HL-60/S4 treated with retinoic acid at 250 ng/mL for 4 days and 3 days (cell line): ENCODE data around the gene ERRFI1.

Experiments
- in situ Hi-C: fragments of 300-500 bp; cut with MboI; formaldehyde crosslinking; loops from 2 replicates; pipeline ENCODE4 v1.7.0; 2022; ENCODE audit warnings: low sequenced_read_pairs

ERRFI1 gene

GRCh38 chr1:8006037-8006963, 19.8 kb downstream of the ERRFI1 start:
- in situ Hi-C loops = loop anchor here (25.0 kb wide), 2 partner anchors 306 to 731 kb away; partner anchors contain the start of gene SLC45A1

- in situ Hi-C loops = loop anchor here (25.0 kb wide), 2 partner anchors 307 to 732 kb away; partner anchors contain the start of gene SLC45A1
Measured at GRCh38 chr1:8004803-8005573, 21.1 kb downstream of the ERRFI1 start.

- in situ Hi-C loops = loop anchor here (25.0 kb wide), 2 partner anchors 308 to 733 kb away; partner anchors contain the start of gene SLC45A1
Measured at GRCh38 chr1:8004113-8004802, 21.9 kb downstream of the ERRFI1 start.

GRCh38 chr1:8003438-8004112, 22.5 kb downstream of the ERRFI1 start:
- in situ Hi-C loops = loop anchor here (25.0 kb wide), 2 partner anchors 309 to 734 kb away; partner anchors contain the start of gene SLC45A1

GRCh38 chr1:8002921-8003320, 23.2 kb downstream of the ERRFI1 start:
- in situ Hi-C loops = loop anchor here (25.0 kb wide), 2 partner anchors 309 to 734 kb away; partner anchors contain the start of gene SLC45A1

GRCh38 chr1:8002329-8002910, 23.7 kb downstream of the ERRFI1 start:
- in situ Hi-C loops = loop anchor here (25.0 kb wide), 2 partner anchors 310 to 735 kb away; partner anchors contain the start of gene SLC45A1

- in situ Hi-C loops = no loop called here
Measured at GRCh38 chr1:7995437-7995836, 30.7 kb downstream of the ERRFI1 start.

- in situ Hi-C loops = no loop called here
Measured at GRCh38 chr1:7994827-7995226, 31.3 kb downstream of the ERRFI1 start.

GRCh38 chr1:7993593-7994479, 32.3 kb downstream of the ERRFI1 start:
- in situ Hi-C loops = no loop called here

- in situ Hi-C loops = no loop called here
Measured at GRCh38 chr1:7992885-7993284, 33.2 kb downstream of the ERRFI1 start.

GRCh38 chr1:7991504-7992440, 34.3 kb downstream of the ERRFI1 start:
- in situ Hi-C loops = no loop called here

GRCh38 chr1:7989762-7990428, 36.2 kb downstream of the ERRFI1 start:
- in situ Hi-C loops = no loop called here

GRCh38 chr1:7988576-7988975, 37.5 kb downstream of the ERRFI1 start:
- in situ Hi-C loops = no loop called here

GRCh38 chr1:7987528-7987927, 38.6 kb downstream of the ERRFI1 start:
- in situ Hi-C loops = no loop called here

- in situ Hi-C loops = no loop called here
Measured at GRCh38 chr1:7985851-7986612, 40.1 kb downstream of the ERRFI1 start.

GRCh38 chr1:7984811-7985210, 41.3 kb downstream of the ERRFI1 start:
- in situ Hi-C loops = no loop called here
